ENCODE results near the gene CD4.

Gene CD4

GRCh38 chr12:6770600-6770999 is 18.7 kb upstream of the CD4 start:
- TF ChIP-seq GATA3 (IDR thresholded peaks at IDR 0.05; ENCODE audit: low read depth, low read length) = no peak
- no peak for TF ChIP-seq GATA2 (IDR thresholded peaks at IDR 0.05; ENCODE audit: low read depth, low read length)

- no peak for TF ChIP-seq GATA3 (IDR thresholded peaks at IDR 0.05; ENCODE audit: low read depth, low read length)
- TF ChIP-seq GATA2 (IDR thresholded peaks at IDR 0.05; ENCODE audit: low read depth, low read length) = no peak
These were observed 18.2 kb upstream of the CD4 start for GRCh38 chr12:6771091-6771495.

- TF ChIP-seq GATA2 (IDR thresholded peaks at IDR 0.05; ENCODE audit: low read depth, low read length) (no peak), GATA3 (IDR thresholded peaks at IDR 0.05; ENCODE audit: low read depth, low read length) (no peak)
These were observed 17.6 kb upstream of the CD4 start for GRCh38 chr12:6771509-6772330.

- no peak for TF ChIP-seq GATA3 (IDR thresholded peaks at IDR 0.05; ENCODE audit: low read depth, low read length)
- TF ChIP-seq GATA2 (IDR thresholded peaks at IDR 0.05; ENCODE audit: low read depth, low read length) = no peak
These were observed 17.0 kb upstream of the CD4 start, which contains the start of gene LAG3 for GRCh38 chr12:6772331-6772695. TSS of gene LAG3 (plus strand) at chr12:6772520. CDS start at chr12:6772853, 333 bp downstream.

- TF ChIP-seq GATA2 (IDR thresholded peaks at IDR 0.05; ENCODE audit: low read depth, low read length) (no peak), GATA3 (IDR thresholded peaks at IDR 0.05; ENCODE audit: low read depth, low read length) (no peak)
These were observed 16.4 kb upstream of the CD4 start for GRCh38 chr12:6772726-6773589.

- TF ChIP-seq GATA2 (IDR thresholded peaks at IDR 0.05; ENCODE audit: low read depth, low read length) (no peak), GATA3 (IDR thresholded peaks at IDR 0.05; ENCODE audit: low read depth, low read length) (no peak)
These were observed 15.6 kb upstream of the CD4 start for GRCh38 chr12:6773590-6774351.

- TF ChIP-seq GATA2 (IDR thresholded peaks at IDR 0.05; ENCODE audit: low read depth, low read length) (no peak), GATA3 (IDR thresholded peaks at IDR 0.05; ENCODE audit: low read depth, low read length) (no peak)
These were observed 14.7 kb upstream of the CD4 start for GRCh38 chr12:6774499-6775062.

GRCh38 chr12:6775185-6776174 is 13.8 kb upstream of the CD4 start:
- TF ChIP-seq GATA2 (IDR thresholded peaks at IDR 0.05; ENCODE audit: low read depth, low read length) (no peak), GATA3 (IDR thresholded peaks at IDR 0.05; ENCODE audit: low read depth, low read length) (no peak)

- TF ChIP-seq GATA2 (IDR thresholded peaks at IDR 0.05; ENCODE audit: low read depth, low read length) (no peak), GATA3 (IDR thresholded peaks at IDR 0.05; ENCODE audit: low read depth, low read length) (no peak)
These were observed 11.9 kb upstream of the CD4 start for GRCh38 chr12:6777386-6777785.

GRCh38 chr12:6778217-6778573 is 11.1 kb upstream of the CD4 start:
- TF ChIP-seq GATA2 (IDR thresholded peaks at IDR 0.05; ENCODE audit: low read depth, low read length) (no peak), GATA3 (IDR thresholded peaks at IDR 0.05; ENCODE audit: low read depth, low read length) (no peak)

- TF ChIP-seq GATA3 (IDR thresholded peaks at IDR 0.05; ENCODE audit: low read depth, low read length) = no peak
- TF ChIP-seq GATA2 (IDR thresholded peaks at IDR 0.05; ENCODE audit: low read depth, low read length) = no peak
These were observed 10.5 kb upstream of the CD4 start for GRCh38 chr12:6778574-6779550.

All from SH-SY5Y (cell line).